NCI-H524 (cell line): ENCODE measurements around the gene ADGRF5.

Source experiments
- DNase-seq, 2 experiments: peaks; one replicate each; lab custom pipeline; 2025; lab: John Stamatoyannopoulos, UW

The ADGRF5 gene

DNA sequence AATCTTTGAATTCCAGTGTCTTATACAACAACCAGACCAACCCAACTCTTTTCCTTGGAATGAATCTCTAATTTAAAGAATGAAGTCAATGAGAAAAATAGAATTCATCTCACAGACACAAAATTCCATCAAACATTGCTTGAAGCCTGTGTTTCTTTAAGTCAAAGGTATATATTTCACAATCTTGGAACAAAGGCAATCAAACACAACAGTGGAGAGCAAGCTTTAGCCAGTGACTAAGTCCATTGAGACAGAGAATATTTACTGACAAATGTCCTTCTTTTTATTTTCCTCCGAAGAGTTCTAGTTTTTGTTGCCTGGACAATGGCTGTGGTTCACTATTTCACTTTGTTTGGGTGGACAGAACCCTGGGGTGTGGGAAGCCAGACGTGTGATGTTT is 92.8 kb downstream of the ADGRF5 start:
- no peak for DNase-seq

- DNase-seq = no peak
Observed at GRCh38 chr6:46821458-46821881, 100.3 kb downstream of the ADGRF5 start.

DNA sequence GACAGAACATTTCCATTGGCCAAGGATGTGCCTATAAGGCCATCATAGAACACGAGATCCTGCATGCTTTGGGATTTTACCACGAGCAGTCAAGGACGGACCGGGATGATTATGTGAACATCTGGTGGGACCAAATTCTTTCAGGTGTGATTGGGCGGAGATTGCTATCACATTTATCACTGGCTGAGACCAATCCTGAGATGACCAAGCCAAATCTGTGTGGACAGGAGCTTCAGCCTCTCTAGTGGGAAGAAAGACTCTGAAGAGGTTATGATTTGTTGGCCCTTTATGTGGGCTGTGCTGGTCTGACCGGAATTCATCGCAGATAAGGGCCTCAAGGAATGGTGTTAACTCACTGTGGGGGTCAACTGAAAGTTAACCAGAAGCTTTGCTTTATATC is 102.2 kb downstream of the ADGRF5 start:
- no peak for DNase-seq

- DNase-seq = no peak
Observed at GRCh38 chr6:46816626-46817025, 105.1 kb downstream of the ADGRF5 start.

DNA sequence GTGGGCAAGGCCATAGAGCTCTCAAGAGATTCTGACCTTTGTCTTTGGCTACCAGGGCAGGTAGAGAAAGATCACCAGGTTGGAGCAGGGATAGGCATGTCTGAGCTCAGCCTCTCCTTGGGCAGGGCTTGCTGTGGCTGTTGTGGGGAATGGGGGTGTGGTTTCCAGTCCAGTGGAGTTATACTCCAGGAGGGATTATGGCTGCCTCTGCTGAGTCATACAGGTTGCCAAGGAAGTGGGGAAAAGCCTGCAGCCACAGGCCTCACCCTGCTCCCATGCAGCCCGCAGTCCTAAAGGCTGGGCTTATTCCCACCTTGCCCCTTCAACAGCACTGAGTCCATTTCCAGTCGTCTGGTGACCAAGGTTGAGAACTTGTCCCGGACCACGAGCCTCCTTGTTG is 106.6 kb downstream of the ADGRF5 start:
- DNase-seq = no peak

GRCh38 chr6:46808806-46809205 is 112.9 kb downstream of the ADGRF5 start:
- DNase-seq = no peak
